Mesenchymal stem cell (in vitro differentiated cells and primary cell): ENCODE data around the gene SLC38A8.

Experiments
- DNase-seq: peaks from one replicate; pipeline ENCODE4 v3.0.0-alpha.2; 2013
- H2AFZ ChIP-seq: one replicate; pipeline ENCODE4 v1.6.1; 2013; ENCODE audit warnings: low read depth, mild to moderate bottlenecking, control low read depth, inconsistent platforms, low read length, moderate library complexity
- H2AK5ac ChIP-seq: 2 replicates; pipeline ENCODE4 v1.6.1; 2013; ENCODE audit warnings: low read length, moderate library complexity, mild to moderate bottlenecking, inconsistent platforms; ENCODE audit not compliant: severe bottlenecking
- H2BK120ac ChIP-seq: one replicate; pipeline ENCODE4 v1.6.1; 2013; ENCODE audit warnings: low read depth, mild to moderate bottlenecking, inconsistent platforms, low read length, moderate library complexity
- H2BK12ac ChIP-seq, 2 experiments: one replicate each; pipeline ENCODE4 v1.6.1; 2013; ENCODE audit warnings: inconsistent platforms in 2 of 2, low read length in 2 of 2, mild to moderate bottlenecking in 2 of 2, moderate library complexity in 2 of 2, control low read depth in 1 of 2
- H2BK15ac ChIP-seq: one replicate; pipeline ENCODE4 v1.6.1; 2013; ENCODE audit warnings: mild to moderate bottlenecking, low read depth, inconsistent platforms; ENCODE audit not compliant: poor library complexity, severe bottlenecking
- H2BK5ac ChIP-seq: 2 replicates; pipeline ENCODE4 v1.6.1; 2013; ENCODE audit warnings: low read depth, mild to moderate bottlenecking, low read length, control low read depth, inconsistent platforms; ENCODE audit not compliant: poor library complexity, severe bottlenecking
- H3K14ac ChIP-seq, 2 experiments: one replicate each; pipeline ENCODE4 v1.6.1; 2013; ENCODE audit warnings: inconsistent platforms in 2 of 2, low read length in 2 of 2, control low read depth in 1 of 2, mild to moderate bottlenecking in 1 of 2, moderate library complexity in 1 of 2
- H3K18ac ChIP-seq, 2 experiments: one replicate each; pipeline ENCODE4 v1.6.1; 2013; ENCODE audit warnings: inconsistent platforms in 2 of 2, low read length in 2 of 2, control low read depth in 1 of 2, low read depth in 1 of 2, mild to moderate bottlenecking in 1 of 2
- H3K23ac ChIP-seq, 2 experiments: one replicate each; pipeline ENCODE4 v1.6.1; 2013; ENCODE audit warnings: inconsistent platforms in 2 of 2, low read length in 2 of 2, mild to moderate bottlenecking in 2 of 2, moderate library complexity in 2 of 2, control low read depth in 1 of 2
- H3K27ac ChIP-seq: 2 replicates; pipeline ENCODE4 v1.5.1; 2013; ENCODE audit warnings: mild to moderate bottlenecking, moderate library complexity, low read length, control low read depth, inconsistent platforms; ENCODE audit not compliant: poor library complexity, severe bottlenecking
- H3K27me3 ChIP-seq, 2 experiments: 2 replicates each; pipeline versions ENCODE4 v1.6.1 to v1.7.0; 2013; ENCODE audit warnings: low read length in 2 of 2, mild to moderate bottlenecking in 2 of 2, moderate library complexity in 2 of 2, control low read depth in 1 of 2, inconsistent platforms in 1 of 2; ENCODE audit not compliant: control insufficient read depth in 1 of 2, insufficient read depth in 1 of 2
- H3K36me3 ChIP-seq, 2 experiments: 2 replicates each; pipeline versions ENCODE4 v1.6.1 to v1.7.0; 2013; ENCODE audit warnings: low read length in 2 of 2, control low read depth in 1 of 2, inconsistent platforms in 1 of 2, low read depth in 1 of 2, mild to moderate bottlenecking in 1 of 2; ENCODE audit not compliant: insufficient read depth in 2 of 2, control insufficient read depth in 1 of 2
- H3K4ac ChIP-seq, 2 experiments: one replicate each; pipeline ENCODE4 v1.6.1; 2013; ENCODE audit warnings: inconsistent platforms in 2 of 2, low read length in 2 of 2, mild to moderate bottlenecking in 2 of 2, moderate library complexity in 2 of 2, control low read depth in 1 of 2, low read depth in 1 of 2
- H3K4me1 ChIP-seq: 2 replicates; pipeline ENCODE4 v1.6.1; 2013; ENCODE audit warnings: low read depth, low read length, control low read depth; ENCODE audit not compliant: control insufficient read depth, insufficient read depth
- H3K4me2 ChIP-seq: 2 replicates; pipeline ENCODE4 v1.6.1; 2013; ENCODE audit warnings: low read length, mild to moderate bottlenecking, inconsistent platforms; ENCODE audit not compliant: poor library complexity, severe bottlenecking
- H3K4me3 ChIP-seq, 2 experiments: 2 replicates each; pipeline versions ENCODE4 v1.5.1 to v1.7.0; 2013; ENCODE audit warnings: low read length in 2 of 2, mild to moderate bottlenecking in 2 of 2, control low read depth in 1 of 2, low read depth in 1 of 2; ENCODE audit not compliant: insufficient read depth in 1 of 2
- H3K79me1 ChIP-seq: replicated peaks from 2 replicates; pipeline ENCODE4 v1.6.1; 2013; ENCODE audit warnings: mild to moderate bottlenecking, control low read depth, low read length, inconsistent platforms; ENCODE audit not compliant: poor library complexity, severe bottlenecking
- H3K9ac ChIP-seq: 2 replicates; pipeline ENCODE4 v1.7.0; 2013; ENCODE audit warnings: mild to moderate bottlenecking, low read length, moderate library complexity
- H3K9me3 ChIP-seq: 2 replicates; pipeline ENCODE4 v1.7.0; 2013; ENCODE audit warnings: mild to moderate bottlenecking, low read length; ENCODE audit not compliant: control insufficient read depth
- H4K8ac ChIP-seq: one replicate; pipeline ENCODE4 v1.6.1; 2013; ENCODE audit warnings: inconsistent platforms, mild to moderate bottlenecking, low read length, moderate library complexity
- H4K91ac ChIP-seq: one replicate; pipeline ENCODE4 v1.6.1; 2013; ENCODE audit warnings: mild to moderate bottlenecking, low read length, inconsistent platforms
- WGBS: methylation state at CpG from one replicate; pipeline ENCODE4 v1.1.7; 2013; ENCODE audit warnings: mixed read lengths; 5-methylcytosine and 5-hydroxymethylcytosine counted together

The SLC38A8 gene

GRCh38 chr16:83989300-83989699 is 53.3 kb downstream of the SLC38A8 start:
- 90% methylated on average over 8 of the region's 8 CpGs for WGBS
- H3K79me1 ChIP-seq = no peaks in the 10 kb centered on the region
- no peaks in the 10 kb centered on the region for H3K9me3 ChIP-seq
- no peak for DNase-seq
- H2BK5ac ChIP-seq = no peak overlapping the region
- H3K14ac ChIP-seq = no peak overlapping the region
- no peaks in the 10 kb centered on the region for H3K4me1 ChIP-seq
- no peak overlapping the region for H4K8ac ChIP-seq
- no peak overlapping the region for H3K27ac ChIP-seq
- no peak overlapping the region for H2BK120ac ChIP-seq
- no peak overlapping the region for H2BK12ac ChIP-seq
- no peak overlapping the region for H3K4me3 ChIP-seq
- peaks cover 23% of the 10 kb centered on the region in 2 experiments for H3K27me3 ChIP-seq
- H3K36me3 ChIP-seq = no peaks in the 10 kb centered on the region
- no peak overlapping the region for H4K91ac ChIP-seq
- H3K9ac ChIP-seq = no peak overlapping the region
- H3K4me2 ChIP-seq = no peak overlapping the region
- H2AK5ac ChIP-seq = no peak overlapping the region
- no peak overlapping the region for H2BK15ac ChIP-seq
- no peak overlapping the region for H3K23ac ChIP-seq
- no peak overlapping the region for H2AFZ ChIP-seq
- H3K18ac ChIP-seq = no peak overlapping the region
- H3K4ac ChIP-seq = no peak overlapping the region

GRCh38 chr16:83983491-83983890 is 59.1 kb downstream of the SLC38A8 start:
- H3K4me1 ChIP-seq = peaks cover 2% of the 10 kb centered on the region
- peaks cover 6 to 11% of the 10 kb centered on the region in 2 experiments for H3K27me3 ChIP-seq
- no peaks in the 10 kb centered on the region for H3K36me3 ChIP-seq

DNA sequence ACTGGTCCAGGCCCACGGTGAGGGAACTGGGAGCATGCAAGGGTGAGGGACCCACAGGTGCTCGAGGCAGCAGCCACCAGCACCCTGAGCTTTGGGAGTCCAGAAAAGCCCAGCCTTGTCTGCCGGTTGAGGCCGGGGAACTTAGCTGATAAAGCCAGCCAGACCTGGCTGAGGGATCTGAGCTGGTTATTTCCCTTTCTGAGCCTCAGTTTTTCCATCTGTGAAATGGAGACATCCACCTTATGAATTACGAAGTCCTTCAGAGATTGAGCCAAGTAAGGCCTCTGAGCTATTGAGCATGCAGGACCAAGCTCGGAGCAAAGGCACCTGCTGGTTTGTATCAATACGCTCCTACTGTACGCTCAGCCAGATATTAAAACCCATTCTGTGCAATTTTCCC is 60.8 kb downstream of the SLC38A8 start:
- Histone ChIP-seq H4K91ac (no peak overlapping the region), H3K4me1 (peaks cover 2% of the 10 kb centered on the region), H3K4me3 (no peak overlapping the region), H2BK15ac (no peak overlapping the region), H3K14ac (no peak overlapping the region), H3K18ac (no peak overlapping the region), H3K4me2 (no peak overlapping the region), H2BK5ac (no peak overlapping the region), H3K23ac (no peak overlapping the region), H3K9ac (no peak overlapping the region), H4K8ac (no peak overlapping the region), H2AK5ac (no peak overlapping the region), H3K27me3 (peaks cover 15 to 18% of the 10 kb centered on the region in 2 experiments), H2AFZ (no peak overlapping the region), H3K36me3 (no peaks in the 10 kb centered on the region), H3K27ac (no peak overlapping the region), H2BK12ac (no peak overlapping the region), H3K4ac (no peak overlapping the region), H2BK120ac (no peak overlapping the region), H3K79me1 (no peaks in the 10 kb centered on the region), H3K9me3 (peaks cover 23% of the 10 kb centered on the region)
- 94% methylated on average over 8 of the region's 8 CpGs for WGBS
- no peak for DNase-seq

More at GRCh38 chr16:83983491-83983890, 59.1 kb downstream of the SLC38A8 start:
- no peak overlapping the region for H4K91ac ChIP-seq
- H3K14ac ChIP-seq = no peak overlapping the region
- no peak overlapping the region for H2BK5ac ChIP-seq
- no peak overlapping the region for H3K4me3 ChIP-seq
- no peak overlapping the region for H3K27ac ChIP-seq
- 50% methylated on average over 1 of the region's 4 CpGs for WGBS
- no peak for DNase-seq
- H3K18ac ChIP-seq = no peak overlapping the region
- H3K9me3 ChIP-seq = peaks cover 15% of the 10 kb centered on the region
- H3K9ac ChIP-seq = no peak overlapping the region
- no peak overlapping the region for H4K8ac ChIP-seq
- no peak overlapping the region for H3K4me2 ChIP-seq
- no peak overlapping the region for H2BK120ac ChIP-seq
- no peak overlapping the region for H2AFZ ChIP-seq
- H3K23ac ChIP-seq = no peak overlapping the region
- H2BK15ac ChIP-seq = no peak overlapping the region
- no peak overlapping the region for H3K4ac ChIP-seq
- no peak overlapping the region for H2BK12ac ChIP-seq
- H2AK5ac ChIP-seq = no peak overlapping the region
- H3K79me1 ChIP-seq = no peaks in the 10 kb centered on the region

GRCh38 chr16:83980794-83981193 is 61.8 kb downstream of the SLC38A8 start:
- H3K18ac ChIP-seq = no peak overlapping the region
- H3K27me3 ChIP-seq = peaks cover 12 to 25% of the 10 kb centered on the region in 2 experiments
- no peak overlapping the region for H2AFZ ChIP-seq
- no peak overlapping the region for H3K4ac ChIP-seq
- H4K8ac ChIP-seq = no peak overlapping the region
- H3K4me2 ChIP-seq = no peak overlapping the region
- no peak overlapping the region for H4K91ac ChIP-seq
- peaks cover 23% of the 10 kb centered on the region for H3K9me3 ChIP-seq
- H3K23ac ChIP-seq = no peak overlapping the region
- H3K9ac ChIP-seq = no peak overlapping the region
- no peak overlapping the region for H3K14ac ChIP-seq
- WGBS = 96% methylated on average over 2 of the region's 2 CpGs
- peaks cover 2% of the 10 kb centered on the region for H3K4me1 ChIP-seq
- H2BK15ac ChIP-seq = no peak overlapping the region
- no peaks in the 10 kb centered on the region for H3K36me3 ChIP-seq
- DNase-seq = no peak
- H2BK120ac ChIP-seq = no peak overlapping the region
- H2BK12ac ChIP-seq = no peak overlapping the region
- peak overlapping the region in 1 of 2 experiments; percentile 4 for H3K4me3 ChIP-seq
- no peak overlapping the region for H2AK5ac ChIP-seq
- no peak overlapping the region for H2BK5ac ChIP-seq
- H3K27ac ChIP-seq = no peak overlapping the region
- no peaks in the 10 kb centered on the region for H3K79me1 ChIP-seq
